ENCODE data around the gene CHST11.
"Not testable (repeated sequence)": the region's sequence is repeated elsewhere in the genome, so short reads cannot be mapped to it uniquely, and the experiment has no call there.

CHST11 gene

DNA sequence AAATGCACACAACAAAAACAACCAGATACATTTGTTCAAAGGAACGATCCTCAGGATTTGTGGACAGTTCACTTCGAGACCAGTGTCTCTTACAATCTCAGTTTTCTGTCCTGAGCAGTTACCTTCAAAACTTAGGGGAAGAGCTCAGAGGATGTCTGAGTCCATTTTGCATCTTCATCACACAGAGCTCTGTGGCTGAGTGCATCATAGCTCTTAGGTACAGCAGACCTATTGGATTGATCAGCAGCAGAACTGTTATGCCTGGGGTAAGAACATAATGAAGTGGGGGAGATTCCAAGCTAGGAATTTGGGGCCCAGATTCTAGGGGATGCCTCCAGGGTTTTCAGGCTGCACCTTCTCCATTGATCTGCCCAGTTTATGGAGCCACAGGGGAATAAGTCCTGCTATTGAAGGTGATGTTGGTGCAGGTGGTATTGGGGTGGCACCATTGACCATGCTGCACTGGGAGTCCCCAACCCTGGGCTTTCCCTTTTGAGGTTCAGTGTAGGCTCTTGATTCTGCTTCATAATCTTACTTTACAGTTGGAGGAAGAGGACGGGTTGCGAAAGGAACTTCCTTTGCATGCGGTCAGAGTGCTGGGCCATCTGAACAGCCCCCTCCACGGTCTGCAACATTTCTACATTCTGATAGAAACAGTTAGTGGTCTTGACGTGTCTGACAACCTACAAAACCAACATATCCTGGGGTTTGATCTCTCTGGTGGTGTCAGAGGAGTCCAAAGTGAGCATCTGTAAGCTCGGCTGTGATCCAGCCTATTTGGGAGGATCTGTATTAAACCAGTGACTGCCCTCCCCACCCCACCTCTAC is 112.8 kb downstream of the CHST11 start:
- DNase-seq, result peak; percentile 4

DNA sequence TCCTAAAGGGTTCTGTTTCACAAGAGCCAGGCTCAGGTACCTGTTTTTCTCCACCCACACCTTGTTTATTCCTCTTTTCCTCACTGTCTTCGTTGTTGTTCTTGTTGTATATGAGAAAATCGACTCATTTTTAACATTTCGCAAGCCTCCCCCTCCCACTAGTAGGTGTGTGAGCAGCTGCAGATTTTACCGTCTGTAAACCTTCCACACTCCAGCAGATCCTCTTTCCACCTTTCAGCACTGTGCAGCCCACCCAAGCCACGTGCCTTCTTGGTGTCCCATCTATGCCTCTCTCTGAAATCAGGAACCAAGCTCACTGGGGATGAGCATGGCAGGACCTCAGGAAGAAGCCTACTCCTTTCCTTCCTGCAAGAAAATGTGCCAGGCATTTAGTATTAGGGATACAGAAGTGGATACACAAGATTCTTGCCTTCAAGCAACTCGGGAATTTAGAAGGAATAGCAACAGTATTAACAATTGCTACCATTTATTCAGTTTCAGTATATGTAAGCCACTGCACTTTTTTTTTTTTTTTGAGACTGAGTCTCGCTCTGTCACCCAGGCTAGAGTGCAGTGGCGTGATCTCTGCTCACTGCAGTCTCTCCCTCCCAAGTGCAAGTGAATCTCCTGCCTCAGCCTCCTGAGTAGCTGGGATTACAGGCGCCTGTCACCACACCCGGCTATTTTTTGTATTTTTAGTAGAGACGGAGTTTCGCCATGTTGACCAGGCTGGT is 113.6 kb downstream of the CHST11 start:
- no peak for DNase-seq

DNA sequence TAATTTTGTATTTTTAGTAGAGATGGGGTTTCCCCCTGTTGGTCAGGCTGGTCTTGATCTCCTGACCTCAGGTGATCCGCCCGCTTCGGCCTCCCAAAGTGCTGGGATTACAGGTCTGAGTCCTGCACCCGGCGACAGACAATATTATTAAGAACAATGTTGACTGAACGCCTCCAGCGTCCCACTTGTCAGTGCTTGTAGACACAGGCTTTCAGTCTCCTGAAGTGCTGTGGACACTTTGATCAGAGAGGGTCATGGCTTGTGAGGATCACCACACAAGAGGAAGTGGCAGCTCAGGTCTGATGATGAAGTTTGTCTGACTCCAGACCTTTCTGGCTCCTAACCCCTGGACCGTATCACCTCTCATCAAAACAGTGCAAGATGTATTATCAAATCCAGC is 114.6 kb downstream of the CHST11 start:
- DNase-seq, result no peak

DNA sequence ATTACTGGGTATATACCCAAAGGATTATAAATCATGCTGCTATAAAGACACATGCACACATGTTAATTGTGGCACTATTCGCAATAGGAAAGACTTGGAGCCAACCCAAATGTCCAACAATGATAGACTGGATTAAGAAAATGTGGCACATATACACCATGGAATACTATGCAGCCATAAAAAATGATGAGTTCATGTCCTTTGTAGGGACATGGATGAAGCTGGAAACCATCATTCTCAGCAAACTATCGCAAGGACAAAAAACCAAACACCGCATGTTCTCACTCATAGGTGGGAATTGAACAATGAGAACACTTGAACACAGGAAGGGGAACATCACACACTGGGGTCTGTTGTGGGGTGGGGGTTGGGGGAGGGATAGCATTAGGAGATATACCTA is 117.6 kb downstream of the CHST11 start:
- DNase-seq, result not testable (repeated sequence)

DNA sequence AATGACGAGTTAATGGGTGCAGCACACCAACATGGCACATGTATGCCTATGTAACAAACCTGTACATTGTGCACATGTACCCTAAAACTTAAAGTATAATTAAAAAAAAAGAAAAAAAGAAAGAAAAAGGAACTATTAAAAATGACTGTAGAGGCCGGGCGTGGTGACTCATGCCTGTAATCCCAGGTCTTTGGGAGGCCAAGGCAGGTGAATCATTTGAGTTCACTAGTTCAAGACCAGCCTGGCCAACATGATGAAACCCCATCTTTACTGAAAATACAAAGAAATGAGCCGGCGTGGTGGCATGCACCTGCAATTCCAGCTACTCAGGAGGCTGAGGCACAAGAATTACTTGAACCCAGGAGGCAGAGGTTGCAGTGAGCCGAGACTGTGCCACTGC is 118.0 kb downstream of the CHST11 start:
- not testable (repeated sequence) for DNase-seq

DNA sequence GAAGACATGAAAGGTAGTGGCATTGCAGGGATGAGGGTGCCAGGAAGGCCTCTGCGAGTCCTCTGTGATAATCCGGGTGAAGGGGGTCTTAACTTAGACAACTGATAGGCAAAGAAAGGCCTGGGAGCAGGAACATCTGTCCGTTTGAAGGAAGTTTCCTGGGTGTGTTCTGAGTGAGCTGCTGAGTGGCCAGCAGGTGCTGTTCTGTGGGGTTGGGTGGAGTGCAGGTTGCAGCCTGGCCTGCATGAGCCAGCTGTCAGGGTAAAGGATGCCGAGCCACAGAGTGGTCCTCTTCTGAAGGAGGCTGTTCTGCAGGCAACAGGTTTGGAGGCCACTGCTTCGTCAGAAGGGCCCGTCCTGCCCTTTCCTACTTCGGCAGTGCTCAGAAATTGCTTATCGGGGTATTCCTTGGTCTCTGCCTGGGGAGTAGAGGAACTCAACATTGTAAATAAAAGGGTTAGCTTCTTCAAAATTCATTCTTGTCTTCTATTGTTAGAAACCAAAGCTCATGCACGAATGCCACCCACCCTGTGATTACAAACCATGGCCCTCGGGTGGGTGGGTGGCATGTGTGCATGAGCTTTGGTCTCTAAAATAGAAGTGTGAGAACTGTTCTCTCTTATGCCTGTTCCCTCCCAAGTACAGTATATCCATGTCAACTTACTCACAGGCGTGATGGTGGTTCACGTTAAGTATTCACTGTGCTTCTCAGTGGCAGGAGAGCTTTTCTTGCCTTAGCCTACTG is 118.9 kb downstream of the CHST11 start:
- DNase-seq, result no peak

DNA sequence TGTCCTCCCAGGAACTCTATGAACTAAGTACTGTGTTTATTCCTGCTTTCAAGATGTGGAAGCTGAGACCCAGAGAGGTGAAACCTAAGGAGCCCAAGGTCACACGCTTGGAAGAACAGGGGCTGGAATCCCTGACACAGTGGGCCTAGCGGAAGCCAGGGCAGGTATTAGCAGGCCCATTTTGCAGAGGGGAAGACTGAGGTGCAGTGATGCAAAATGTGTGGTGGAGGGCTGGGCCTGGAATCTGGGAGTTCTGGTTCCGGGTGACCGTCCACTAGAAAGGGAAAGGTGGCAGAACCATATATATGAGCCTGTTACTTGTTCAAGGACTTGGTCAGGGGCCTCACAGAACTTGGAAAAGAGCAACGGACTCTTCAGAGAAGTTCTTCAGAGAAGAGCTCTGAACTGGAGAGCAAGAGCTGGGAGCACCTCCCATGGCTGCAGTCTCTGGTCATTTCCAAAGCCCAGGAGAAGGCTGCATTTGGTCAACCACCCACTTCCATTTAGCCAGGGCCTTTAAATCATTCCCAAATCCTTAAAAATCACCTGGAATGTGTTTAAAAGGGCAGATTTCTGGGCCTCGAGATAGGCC is 119.5 kb downstream of the CHST11 start:
- no peak for DNase-seq

DNA sequence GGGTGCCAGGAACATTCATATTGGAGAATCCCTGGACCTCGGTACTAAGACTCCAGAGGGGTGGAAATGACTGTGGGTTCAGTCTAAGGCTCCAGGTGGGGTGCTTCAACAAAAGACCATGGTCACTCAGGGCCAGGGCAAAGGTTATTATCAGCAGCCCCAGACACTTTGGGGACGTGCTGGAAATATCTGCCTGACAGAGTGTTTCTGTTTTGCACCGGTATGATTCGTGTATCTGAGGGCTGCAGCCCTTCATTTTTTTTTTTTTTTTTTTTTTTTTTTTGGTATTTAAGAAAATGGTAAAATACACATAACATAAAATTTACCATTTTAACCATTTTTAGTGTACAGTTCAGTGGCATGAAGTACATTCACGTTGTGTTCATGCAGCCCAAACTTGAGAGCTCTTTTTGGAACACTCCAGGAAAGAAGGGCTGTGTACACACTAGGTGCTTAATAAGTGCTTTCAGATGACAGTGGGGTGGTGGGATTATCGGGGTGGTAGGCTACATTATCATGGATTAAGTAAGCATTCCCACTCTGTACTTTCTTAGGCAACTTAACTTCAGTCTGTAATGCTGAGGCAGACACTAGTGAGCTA is 120.3 kb downstream of the CHST11 start:
- no peak for DNase-seq

DNA sequence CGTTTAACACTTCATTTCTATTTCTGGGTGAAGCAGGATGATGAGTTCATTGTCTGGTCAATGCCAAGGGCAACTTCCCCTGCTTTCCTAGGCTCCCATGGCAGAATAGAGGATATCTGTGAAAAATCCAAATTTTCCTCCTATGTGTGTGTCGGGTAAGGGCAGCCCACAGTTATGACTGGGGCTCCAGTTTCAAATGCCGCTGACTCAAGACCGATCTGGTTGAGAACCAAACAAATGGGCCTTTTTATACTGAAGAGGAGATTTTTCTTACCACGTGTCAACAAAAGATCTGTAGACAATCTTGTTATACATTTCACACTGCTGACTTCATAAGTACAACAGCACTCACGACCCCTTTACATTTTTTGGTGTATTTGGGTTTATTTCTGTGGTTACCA is 120.8 kb downstream of the CHST11 start:
- no peak for DNase-seq

DNA sequence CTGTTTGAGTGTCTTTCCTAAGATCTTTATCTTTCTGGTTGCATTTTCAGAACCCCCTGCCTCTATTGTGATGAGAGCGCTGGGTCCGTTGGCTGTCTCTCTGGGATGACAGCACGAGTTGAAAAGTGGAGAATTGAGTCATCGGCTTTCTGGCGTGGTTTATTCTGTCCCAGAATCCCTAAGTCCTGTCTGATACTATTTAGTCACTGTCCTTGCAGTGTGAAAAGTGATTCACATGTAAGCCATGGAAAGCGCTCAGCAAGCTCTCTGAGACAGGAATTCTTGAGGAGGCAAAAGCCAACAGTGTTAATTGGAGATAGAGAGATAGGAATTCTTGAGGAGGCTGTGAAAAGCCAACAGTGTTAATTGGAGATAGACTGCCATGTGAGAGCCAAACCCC is 121.7 kb downstream of the CHST11 start:
- no peak for DNase-seq

DNA sequence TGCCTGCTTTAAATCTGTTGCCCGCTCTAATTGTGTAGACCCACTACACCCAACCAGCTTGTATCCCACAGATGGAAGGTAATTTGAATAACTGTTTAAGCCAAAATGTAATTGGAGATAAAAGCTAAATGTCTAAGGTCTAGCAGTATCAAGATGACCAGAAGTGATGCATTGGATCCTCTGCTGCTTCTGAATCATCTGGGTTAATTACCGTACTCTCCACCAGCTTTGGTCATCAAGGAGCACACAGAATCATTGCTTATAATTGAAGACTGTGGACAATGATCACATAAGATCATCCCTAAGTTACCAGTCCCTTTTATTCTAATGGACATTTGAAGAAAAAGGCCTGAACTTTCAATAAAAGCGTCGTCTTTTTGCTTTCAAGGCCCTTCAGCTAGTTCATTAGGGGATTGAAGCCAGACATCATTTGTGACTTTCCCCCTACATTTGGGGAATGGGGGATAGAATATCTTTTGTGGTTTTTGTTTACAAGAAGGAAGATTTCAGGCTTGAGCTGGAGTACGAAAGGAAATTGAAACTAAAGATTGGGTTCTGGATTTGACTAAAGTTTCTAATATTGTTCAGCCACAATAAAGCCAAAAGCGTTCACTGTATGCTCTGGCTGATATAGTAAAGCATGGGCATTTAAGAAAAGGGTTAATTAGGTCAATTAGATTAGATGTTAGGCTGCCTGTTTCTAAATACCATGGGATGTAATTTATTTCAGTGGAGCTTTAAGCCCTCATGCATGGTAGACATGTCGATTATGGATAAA is 123.2 kb downstream of the CHST11 start:
- DNase-seq, result no peak

DNA sequence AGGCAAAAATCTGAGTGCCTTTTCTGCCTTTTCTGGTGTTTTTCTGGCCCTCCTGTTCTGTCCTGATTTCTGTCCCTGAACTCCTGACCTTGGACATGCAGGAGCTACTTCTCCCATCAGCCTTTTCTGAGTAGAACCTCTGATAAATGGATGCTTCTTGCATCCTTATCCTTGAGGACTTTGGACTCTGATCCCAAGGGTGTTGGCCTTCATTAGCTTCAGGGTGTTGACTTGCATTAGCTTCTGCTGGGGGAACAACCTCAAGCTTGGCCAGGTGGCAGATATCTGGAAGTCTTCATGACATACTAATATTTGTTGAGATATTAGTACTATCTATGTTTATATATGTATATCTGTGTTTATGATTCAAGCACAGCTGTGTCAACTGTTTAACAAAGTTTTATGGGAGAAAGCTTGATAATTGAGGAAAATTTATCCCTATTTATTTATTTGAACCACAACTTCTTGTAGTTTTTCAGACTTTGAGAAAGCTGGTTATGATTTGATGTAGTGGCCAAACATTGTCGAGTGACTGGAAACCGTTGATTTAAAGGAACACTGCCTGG is 124.3 kb downstream of the CHST11 start:
- DNase-seq, result no peak

DNA sequence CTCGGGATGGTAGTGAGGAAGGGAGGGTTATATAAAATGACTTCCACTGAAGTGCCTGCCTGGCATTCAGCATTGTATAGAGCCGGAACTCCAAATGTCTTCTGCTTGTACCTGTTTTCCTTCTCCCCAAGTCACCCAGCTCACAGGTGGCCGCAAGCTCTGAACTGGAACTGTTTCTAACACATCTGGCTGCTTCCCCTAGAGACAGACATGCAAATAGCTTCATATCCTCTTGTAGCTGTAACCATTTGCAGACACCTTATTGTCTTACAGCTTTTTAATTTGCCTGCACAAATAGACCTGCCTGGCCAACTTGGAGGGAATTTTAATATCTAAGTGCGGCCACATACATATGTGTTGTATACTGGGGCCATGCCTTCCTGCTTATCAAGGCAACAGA is 126.0 kb downstream of the CHST11 start:
- no peak for DNase-seq

DNA sequence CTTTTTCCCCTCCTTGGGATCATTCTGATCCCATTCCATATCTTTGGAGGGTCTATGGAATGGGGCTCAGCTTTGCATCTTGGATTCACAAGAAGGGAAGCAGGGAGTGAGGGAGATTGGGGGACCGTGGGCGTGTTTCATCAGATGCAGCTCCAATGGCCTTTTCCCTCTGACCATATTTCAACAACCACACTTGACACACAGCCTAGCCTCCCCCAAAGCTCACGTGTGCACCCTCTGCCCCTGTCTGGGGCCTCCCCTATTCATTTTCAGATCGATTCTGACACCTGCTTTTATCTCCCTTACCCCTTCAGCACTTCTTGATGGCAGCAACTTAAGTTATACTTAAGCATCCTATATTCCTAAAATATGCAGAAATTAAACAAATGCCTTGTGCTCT is 126.6 kb downstream of the CHST11 start:
- no peak for DNase-seq

DNA sequence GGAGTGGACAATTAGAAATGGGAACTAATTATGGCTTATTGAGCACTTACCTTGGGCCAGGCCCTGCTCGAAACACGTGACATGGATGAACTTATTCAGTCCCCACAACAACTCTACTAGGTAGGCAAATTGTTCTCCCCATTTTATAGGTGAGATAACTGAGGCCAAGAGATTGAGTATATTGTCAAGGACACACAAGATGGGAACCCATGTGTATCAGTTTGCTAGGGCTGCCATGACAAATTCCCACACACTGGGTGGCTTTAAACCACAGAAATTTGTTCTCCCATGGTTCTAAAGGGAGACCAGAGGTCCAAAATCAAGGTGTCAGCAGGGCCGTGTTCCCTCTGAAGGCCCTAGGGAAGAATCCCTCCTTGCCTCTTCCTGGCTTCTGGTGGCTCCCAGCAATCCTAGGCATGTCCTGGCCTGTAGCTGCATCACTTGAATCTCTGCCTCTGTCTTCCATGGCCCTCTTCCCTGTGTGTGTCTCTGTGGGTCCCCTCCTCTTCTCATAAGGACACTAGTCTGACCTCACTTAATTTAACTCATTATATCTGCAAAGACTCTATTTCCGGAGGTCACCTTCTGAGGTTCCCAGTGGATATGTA is 128.8 kb downstream of the CHST11 start:
- no peak for DNase-seq

DNA sequence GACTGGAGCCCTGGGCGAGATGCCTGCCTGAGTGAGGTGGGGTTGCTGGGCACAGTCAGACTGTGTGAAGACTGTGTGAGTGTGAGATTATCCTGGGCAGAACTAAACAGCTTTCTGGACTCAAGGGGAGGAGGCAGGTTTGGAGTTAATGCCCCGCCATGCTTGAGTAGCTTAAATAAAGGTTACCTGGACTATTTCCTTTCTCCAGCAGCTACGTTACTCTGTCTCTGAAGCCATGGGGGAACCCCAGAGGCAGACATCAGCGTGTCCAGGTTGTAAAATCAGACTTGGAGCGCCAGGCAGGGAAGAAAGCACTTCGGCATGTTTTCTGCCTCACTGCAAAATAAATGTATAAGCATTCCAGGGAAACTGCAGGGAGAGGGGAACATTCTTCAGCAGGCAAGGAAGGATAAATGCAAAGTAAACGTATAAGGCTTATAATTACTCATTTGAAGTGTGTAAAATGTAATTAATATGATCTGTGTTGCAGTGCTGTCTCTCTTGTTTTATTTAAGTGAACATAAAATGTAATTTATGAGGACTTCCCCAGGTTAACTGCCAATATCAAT is 129.7 kb downstream of the CHST11 start:
- DNase-seq, result no peak

DNA sequence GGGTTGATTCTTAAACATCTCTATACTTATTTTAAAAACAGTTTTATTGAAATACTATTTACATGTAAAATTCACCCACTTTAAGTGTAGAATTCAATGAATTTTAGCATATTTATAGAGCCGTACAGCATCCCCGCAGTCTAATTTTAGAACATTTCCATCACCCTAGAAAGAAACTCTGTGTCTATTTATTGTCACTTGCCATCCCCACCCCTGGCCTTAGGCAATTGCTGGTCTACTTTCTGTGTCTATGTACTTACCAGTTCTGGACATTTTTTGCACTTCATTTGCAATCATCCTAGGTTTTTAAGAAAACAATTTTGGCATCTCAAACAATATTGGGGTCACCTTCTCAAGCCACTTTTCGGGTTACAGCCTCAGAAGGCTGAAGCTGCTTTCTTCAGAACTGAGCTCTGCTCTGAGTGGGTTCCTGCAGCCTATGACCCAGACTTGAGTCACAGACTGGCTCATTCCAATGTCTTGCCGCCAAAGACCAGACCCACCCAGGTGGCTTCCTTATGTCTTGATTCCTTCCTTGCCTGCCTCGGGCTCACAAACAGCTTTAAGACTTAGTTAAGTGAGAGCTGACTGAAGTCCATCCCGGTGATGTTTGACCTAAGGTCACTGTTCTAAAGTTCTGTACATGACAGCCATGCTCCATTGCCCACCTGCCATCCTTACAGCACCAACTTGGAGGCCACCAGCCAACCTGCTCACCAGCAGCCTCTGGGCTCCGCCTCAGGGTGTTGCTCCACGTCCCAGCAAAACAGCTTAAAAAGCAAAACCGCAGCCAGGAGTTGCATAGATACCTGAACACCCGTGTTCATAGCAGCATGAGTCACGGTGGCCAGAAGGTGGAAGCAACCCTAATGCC is 131.5 kb downstream of the CHST11 start:
- DNase-seq, result no peak

DNA sequence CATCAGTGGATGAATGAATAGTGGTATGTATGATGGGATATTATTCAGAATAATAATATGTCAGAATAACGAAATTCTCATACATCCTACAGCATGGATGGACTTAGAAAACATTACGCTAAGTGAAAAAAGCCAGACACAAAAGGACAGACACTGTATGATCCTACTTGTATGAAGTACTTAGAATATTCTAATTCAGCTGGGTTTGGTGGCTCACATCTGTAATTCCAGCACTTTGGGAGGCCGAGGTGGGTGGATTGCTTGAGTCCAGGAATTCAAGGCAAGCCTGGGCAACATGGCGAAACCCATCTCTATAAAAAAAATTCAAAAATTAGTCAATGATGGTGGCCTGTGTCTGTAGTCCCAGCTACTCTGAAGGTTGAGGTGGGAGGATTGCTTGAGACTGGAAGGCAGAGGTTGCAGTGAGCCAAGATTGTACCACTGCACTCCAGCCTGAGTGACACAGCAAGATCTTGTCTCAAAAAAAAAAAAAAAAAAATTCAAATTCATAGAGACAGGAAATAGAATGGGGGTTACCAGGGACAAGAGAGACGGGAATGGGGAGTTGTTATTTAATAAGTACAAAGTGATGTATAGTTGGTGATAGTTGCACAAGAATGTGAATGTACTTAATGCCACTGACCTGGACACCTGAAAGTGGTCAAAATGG is 132.3 kb downstream of the CHST11 start:
- DNase-seq, result no peak

DNA sequence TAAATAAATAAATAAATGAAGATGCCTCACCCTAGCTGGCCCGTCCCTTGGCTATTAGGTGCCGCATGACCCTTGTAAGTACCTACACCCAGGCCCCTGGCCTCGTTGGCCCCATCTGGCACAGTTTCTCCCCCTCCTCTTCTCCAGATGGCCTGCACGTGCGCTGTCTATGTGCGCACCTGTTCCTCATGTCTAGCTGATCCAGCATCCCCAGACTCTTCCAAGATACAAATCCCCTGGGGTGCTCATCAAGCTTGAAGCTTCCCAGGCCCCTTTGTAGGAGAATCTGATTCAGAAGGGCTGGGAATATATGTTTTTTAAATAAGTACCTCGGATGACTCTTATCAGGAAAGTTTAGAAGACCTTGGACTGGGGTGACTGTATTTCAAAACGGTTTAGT is 133.3 kb downstream of the CHST11 start:
- no peak for DNase-seq
